Epithelial cell of esophagus (primary cell): ENCODE data around the gene CHST11.

Experiments
- DNase-seq: peaks from one replicate; pipeline ENCODE4 v3.0.0; 2010; ENCODE audit warnings: low read depth
- H3K4me3 ChIP-seq: 2 replicates; pipeline ENCODE4 v1.5.1; 2011; ENCODE audit warnings: mild to moderate bottlenecking, low read length, control low read depth
- TF ChIP-seq, protein P1 (sequence below): IDR thresholded peaks from 2 replicates; pipeline ENCODE4 v1.5.1; 2011; ENCODE audit warnings: low read depth, mild to moderate bottlenecking, low read length, control low read depth, inconsistent platforms; ENCODE audit not compliant: insufficient read depth; ENCODE audit errors: missing control alignments

The CHST11 gene

GRCh38 chr12:104716172-104716571, 259.4 kb downstream of the CHST11 start:
- no peak for DNase-seq
- TF ChIP-seq, protein P1, sequence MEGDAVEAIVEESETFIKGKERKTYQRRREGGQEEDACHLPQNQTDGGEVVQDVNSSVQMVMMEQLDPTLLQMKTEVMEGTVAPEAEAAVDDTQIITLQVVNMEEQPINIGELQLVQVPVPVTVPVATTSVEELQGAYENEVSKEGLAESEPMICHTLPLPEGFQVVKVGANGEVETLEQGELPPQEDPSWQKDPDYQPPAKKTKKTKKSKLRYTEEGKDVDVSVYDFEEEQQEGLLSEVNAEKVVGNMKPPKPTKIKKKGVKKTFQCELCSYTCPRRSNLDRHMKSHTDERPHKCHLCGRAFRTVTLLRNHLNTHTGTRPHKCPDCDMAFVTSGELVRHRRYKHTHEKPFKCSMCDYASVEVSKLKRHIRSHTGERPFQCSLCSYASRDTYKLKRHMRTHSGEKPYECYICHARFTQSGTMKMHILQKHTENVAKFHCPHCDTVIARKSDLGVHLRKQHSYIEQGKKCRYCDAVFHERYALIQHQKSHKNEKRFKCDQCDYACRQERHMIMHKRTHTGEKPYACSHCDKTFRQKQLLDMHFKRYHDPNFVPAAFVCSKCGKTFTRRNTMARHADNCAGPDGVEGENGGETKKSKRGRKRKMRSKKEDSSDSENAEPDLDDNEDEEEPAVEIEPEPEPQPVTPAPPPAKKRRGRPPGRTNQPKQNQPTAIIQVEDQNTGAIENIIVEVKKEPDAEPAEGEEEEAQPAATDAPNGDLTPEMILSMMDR: no peak
- no peak overlapping the region for H3K4me3 ChIP-seq

DNA sequence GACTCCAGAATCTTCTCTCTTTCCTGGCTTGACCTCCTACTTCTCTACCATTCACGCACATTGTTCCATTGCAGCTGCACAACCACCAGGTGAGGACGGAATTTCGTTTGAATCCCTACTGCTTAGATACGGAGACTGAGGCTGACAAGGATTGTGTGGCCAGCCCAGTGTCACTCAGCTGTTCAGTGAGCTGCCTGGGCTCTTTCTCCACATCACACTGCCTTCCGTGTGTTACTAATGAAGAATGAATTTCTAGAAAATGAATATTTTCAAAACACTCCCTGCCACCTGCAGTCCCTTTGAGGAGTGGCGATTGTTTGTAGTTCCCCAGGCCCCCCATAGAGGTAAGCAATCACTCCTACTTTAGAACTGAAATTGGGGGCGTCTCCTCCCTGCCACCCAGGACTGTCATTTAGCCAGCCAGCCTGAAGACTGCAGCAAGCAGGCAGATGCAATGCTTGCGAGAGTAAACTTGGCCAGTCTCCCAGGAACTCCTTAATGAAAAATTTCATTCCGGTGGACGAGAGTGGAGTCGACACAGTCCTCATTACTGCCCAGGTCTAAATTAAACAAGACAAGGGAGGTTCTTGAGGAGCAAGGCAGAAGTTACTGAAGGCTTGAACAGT, 261.7 kb downstream of the CHST11 start:
- TF ChIP-seq, protein P1: no peak
- no peak overlapping the region for H3K4me3 ChIP-seq
- DNase-seq: no peak

DNA sequence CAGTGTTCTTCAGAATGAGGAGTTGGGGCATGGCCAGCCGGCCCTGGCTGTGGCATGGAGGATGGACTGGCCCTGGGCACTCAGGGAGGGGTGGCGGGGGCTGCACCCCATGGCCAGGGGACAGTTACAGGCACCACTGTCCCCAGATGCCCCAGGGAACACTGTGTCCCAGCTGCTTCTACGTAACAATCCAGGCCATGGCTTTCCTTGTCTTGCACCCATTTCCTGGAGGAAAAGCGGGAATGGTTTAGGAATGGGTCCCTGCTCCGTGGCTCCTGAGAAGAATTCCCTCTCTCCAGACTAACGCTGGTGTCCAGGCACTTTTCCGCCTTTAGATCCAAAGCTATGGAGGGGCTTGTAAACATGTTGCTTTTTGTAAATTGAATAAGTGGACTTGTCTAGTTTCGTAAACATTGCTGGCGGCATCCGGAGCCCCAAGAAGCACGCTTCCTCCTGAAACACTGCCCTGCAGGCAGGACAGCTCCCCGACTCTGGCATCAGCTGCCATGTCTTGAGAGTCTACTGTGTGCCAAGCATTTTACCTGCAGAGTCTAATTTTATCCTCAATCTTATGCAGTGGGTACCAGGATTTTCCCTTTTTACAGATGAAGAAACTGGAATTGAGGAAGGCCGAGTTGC, 263.1 kb downstream of the CHST11 start:
- no peak for DNase-seq
- TF ChIP-seq, protein P1: no peak
- no peak overlapping the region for H3K4me3 ChIP-seq

GRCh38 chr12:104720339-104721038, 263.7 kb downstream of the CHST11 start:
- DNase-seq: no peak
- TF ChIP-seq, protein P1: no peak
- no peak overlapping the region for H3K4me3 ChIP-seq

DNA sequence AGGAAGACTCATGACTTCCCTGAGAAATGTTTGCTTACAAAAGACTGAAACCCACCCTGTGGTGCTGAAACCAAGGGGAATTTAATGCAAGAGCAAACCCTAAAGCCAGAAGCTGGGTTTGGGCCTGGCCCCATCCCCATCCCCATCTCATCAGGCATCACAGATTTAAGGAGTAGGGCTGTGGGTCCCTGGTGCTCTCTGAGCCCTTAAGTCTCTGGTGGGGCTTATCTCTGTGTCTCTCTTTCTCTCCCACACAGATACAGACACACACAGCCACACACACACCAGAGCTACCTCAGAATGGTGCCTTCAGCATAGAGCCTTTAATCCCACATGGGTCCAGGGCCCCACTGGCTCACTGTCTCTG, 264.3 kb downstream of the CHST11 start:
- TF ChIP-seq, protein P1: no peak
- no peak for DNase-seq
- no peak overlapping the region for H3K4me3 ChIP-seq

DNA sequence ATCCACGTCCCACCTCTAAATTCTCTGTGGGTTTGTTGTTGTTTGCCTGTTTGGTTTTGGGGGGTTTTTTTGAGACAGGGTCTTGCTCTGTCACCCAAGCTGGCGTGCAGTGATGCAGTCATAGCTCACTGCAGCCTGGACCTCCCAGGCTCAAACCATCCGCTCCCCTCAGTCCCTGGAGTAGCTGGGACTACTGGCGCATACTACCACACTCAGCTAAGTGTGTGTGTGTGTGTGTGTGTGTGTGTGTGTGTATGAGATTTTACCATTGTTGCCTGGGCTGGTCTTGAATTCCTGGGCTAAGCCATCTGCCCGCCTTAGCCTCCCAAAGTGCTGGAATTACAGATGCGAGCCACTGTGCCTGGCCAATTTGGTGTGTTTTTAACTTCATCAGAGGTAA, 265.2 kb downstream of the CHST11 start:
- TF ChIP-seq, protein P1: no peak
- no peak overlapping the region for H3K4me3 ChIP-seq
- DNase-seq: no peak
